ENCODE measurements around the gene WDR35.

WDR35 gene

GRCh38 chr2:19875280-19875679, 114.6 kb downstream of the WDR35 start:
- TF ChIP-seq, protein P1, sequence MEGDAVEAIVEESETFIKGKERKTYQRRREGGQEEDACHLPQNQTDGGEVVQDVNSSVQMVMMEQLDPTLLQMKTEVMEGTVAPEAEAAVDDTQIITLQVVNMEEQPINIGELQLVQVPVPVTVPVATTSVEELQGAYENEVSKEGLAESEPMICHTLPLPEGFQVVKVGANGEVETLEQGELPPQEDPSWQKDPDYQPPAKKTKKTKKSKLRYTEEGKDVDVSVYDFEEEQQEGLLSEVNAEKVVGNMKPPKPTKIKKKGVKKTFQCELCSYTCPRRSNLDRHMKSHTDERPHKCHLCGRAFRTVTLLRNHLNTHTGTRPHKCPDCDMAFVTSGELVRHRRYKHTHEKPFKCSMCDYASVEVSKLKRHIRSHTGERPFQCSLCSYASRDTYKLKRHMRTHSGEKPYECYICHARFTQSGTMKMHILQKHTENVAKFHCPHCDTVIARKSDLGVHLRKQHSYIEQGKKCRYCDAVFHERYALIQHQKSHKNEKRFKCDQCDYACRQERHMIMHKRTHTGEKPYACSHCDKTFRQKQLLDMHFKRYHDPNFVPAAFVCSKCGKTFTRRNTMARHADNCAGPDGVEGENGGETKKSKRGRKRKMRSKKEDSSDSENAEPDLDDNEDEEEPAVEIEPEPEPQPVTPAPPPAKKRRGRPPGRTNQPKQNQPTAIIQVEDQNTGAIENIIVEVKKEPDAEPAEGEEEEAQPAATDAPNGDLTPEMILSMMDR (IDR thresholded peaks at IDR 0.05; ENCODE audit: insufficient read depth, missing control alignments), result no peak
- DNase-seq (ENCODE audit: insufficient read length, low spot score) (no peak), FAIRE-seq (no peak)

DNA sequence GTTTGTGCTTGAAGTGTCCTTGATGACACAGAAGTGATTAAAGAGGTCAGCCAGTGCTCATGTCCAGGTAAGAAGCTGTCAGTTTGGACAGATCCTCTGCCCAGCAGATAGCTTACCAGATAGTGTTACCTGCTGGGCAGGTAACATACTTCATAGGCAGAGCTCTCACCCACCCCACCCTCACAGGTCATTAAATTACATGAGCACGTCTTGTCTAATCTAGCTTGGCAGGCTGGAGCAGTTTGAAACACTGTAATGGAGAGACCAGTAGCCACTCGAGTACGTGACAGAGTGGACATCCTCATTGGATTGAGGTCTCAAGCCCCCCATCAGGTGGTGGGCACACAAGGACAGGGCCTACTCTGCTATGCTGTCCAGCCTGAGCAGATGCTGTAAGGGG, 115.2 kb downstream of the WDR35 start:
- DNase-seq (ENCODE audit: insufficient read length, low spot score) (no peak), FAIRE-seq (no peak)
- TF ChIP-seq, protein P1 (IDR thresholded peaks at IDR 0.05; ENCODE audit: insufficient read depth, missing control alignments), result no peak

DNA sequence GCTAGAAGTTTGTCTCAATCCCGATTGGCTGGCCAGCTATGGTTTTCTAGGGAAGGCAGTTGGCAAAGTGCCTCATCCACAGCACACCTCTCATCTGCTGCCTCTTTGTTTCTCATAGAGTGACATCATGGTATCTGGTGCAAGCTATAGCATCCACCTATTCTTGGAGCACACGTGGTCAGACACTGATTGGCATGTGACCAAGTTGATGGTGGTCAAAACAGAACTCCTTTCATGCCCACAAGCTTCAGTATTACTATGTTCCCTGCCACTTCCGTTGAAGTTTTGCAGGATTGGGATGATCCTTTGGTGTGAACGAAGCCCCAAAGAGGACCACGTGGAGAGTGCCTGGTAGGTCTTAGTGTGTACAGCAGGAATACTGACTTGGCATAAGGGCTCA, 116.9 kb downstream of the WDR35 start:
- FAIRE-seq (no peak), DNase-seq (ENCODE audit: insufficient read length, low spot score) (no peak)
- TF ChIP-seq, protein P1 (IDR thresholded peaks at IDR 0.05; ENCODE audit: insufficient read depth, missing control alignments), result no peak

GRCh38 chr2:19872302-19872701, 117.6 kb downstream of the WDR35 start:
- DNase-seq (ENCODE audit: insufficient read length, low spot score) (no peak), FAIRE-seq (no peak)
- TF ChIP-seq, protein P1 (IDR thresholded peaks at IDR 0.05; ENCODE audit: insufficient read depth, missing control alignments), result no peak

DNA sequence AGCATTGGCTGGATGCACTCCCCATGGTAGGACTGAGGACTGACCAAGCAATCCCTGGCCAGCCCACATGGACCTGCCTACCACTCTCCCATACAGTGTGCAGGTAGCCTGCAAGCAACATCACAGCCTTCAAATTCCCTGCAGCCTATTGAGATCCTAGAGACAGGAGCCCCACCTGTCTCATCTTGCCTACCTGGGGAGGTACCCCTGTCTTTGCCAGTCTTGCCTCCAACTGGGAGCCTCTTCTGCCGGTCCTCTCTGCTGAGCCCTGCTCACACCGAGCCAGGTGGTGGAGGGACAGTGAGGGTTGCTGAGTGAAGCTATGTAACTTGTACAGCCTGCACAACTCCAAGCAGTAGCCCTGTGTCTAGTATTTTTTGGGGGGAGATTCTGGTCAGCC, 118.1 kb downstream of the WDR35 start:
- DNase-seq (ENCODE audit: insufficient read length, low spot score) (no peak), FAIRE-seq (no peak)
- TF ChIP-seq, protein P1 (IDR thresholded peaks at IDR 0.05; ENCODE audit: insufficient read depth, missing control alignments), result no peak

GRCh38 chr2:19870792-19871191, 119.1 kb downstream of the WDR35 start:
- FAIRE-seq, result no peak
- TF ChIP-seq, protein P1 (IDR thresholded peaks at IDR 0.05; ENCODE audit: insufficient read depth, missing control alignments), result no peak
- no peak for DNase-seq (ENCODE audit: insufficient read length, low spot score)

DNA sequence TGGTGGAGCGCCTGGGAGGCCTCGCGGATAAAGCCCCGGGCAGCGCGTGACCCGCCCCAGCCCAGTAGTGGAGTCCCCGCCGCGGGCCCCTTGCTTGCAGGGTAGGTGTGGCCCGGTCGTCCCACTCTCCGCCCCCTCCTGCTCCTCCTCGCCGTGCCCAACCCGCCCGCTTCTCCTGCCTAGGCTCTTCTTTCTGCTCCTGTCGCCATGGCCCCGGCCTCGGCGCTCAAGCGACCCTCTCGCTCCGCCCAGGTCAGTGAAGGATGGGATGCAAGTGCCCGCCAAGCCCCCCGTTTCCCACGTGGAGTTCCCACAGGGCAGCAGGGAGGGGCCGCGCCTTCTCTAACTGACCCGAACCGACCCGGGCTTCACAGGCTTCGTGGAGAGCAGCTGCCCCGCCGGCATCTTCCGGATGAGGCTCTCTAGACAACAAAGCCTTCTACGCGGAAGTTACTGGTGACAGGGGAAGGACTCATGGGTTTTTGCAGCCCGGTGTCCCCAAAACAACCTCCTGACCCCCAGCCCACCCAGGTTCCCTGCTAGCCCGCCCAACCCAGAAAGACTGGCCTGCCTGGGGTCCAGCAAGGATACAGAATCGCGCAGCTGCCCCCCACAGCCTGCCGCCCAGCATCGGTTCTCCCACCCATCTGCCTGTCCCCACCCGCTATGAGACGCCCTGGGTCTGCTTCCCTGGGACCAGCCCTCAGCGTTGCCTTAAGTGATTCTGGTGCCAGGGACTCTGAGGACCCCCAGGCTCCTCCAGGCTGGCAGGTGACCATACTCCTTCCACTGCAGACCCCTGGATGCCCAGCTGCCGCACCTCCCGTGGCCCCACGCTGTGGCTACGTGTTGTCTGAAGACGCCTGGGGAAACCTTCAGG, 121.0 kb downstream of the WDR35 start:
- FAIRE-seq (no peak), DNase-seq (ENCODE audit: insufficient read length, low spot score) (no peak)
- TF ChIP-seq, protein P1 (IDR thresholded peaks at IDR 0.05; ENCODE audit: insufficient read depth, missing control alignments), result no peak
